GM19397 (cell line): ENCODE results near the gene TMEM233.

ENCODE experiments used
- ATAC-seq: cut with Tn5 transposase; IDR thresholded peaks from one replicate; pipeline ENCODE4 v1.9.1; 2021; ENCODE audit warnings: mild to moderate bottlenecking, moderate library complexity; ENCODE audit not compliant: unreplicated experiment

Gene TMEM233

DNA sequence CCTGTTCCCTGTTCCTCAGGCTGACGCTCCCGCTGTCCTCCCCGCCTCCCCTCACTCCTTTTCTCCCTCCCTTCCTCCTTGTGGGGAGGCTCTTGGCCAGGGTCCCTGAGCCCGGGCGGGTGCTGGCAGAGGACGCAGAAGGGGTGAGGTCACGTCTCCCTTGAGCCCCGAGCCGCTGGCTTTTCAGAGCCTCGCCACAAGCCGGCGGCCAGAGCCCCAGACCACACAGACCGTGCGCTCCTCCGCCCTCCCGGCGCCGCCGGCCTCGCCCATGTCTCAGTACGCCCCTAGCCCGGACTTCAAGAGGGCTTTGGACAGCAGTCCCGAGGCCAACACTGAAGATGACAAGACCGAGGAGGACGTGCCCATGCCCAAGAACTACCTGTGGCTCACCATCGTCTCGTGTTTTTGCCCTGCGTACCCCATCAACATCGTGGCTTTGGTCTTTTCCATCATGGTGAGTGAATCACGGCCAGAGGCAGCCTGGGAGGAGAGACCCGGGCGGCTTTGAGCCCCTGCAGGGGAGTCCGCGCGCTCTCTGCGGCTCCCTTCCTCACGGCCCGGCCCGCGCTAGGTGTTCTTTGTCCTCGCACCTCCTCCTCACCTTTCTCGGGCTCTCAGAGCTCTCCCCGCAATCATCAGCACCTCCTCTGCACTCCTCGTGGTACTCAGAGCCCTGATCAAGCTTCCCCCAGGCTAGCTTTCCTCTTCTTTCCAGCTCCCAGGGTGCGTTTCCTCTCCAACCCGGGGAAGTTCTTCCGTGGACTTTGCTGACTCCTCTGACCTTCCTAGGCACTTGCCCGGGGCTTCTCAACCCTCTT, at the start of gene TMEM233:
Gene TMEM233 (plus strand): TSS at position 197 of the 821 bp plus-strand sequence. CDS start 75 bp downstream, at position 272.
- no peak for ATAC-seq

DNA sequence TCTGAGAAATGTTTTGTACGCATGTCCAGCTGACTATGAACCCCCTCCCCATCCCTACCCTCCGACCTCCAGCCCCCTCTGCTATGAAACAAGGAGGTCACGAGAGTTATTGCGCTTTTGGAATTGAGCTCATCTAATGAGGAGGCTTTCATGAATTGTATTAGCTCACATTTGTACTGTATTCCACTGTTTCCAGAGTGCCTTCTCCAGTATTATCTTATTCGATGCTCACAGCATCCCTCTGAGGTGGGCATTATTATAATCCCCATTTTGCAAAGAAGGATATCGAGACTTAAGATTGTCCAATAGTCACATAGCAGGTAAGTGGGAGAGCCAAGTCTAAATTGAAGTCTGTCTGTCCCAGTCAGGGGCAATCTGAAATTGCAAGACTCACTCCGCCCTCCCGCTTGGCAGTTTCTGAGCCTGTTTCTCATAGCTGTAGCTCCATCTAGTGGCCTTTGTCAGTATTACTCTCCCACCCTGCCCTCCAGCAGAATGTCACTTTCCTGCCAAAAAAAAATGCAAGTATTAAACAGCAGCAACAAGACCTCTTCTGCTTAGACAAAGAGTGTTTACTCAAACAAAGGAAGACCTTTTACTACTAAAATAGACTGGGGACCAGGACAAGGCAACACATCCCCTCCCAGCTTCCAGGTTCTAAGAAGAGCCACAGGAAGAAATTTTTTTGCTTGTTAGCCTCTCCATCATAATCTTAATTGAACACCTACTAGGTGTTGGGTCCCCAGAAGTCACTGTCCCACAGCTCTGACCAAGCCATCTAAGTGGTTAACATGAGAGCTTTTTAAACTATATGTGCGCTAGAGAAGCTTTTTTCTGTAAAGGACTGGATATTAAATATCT, 48.6 kb upstream of the TMEM233 start:
- no peak for ATAC-seq

DNA sequence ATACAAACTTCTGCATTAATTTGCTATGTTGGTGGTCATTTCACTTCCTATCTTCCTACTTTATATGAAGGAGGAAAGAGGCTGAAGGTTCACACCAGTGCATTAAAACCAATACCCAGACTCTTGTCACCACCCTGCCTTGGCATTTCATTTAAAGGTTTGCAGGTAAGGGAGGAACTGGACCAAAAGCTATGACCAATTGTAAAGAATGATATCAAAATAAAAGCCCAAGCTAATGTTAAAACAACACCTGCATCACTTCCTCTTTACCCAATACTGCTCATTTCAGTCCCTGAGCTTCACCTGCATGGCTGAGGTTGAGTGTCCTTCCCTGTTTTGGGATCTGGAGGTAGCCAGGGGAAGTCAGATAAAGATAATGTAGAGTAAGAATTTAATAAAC, 47.2 kb upstream of the TMEM233 start:
- ATAC-seq = no peak

DNA sequence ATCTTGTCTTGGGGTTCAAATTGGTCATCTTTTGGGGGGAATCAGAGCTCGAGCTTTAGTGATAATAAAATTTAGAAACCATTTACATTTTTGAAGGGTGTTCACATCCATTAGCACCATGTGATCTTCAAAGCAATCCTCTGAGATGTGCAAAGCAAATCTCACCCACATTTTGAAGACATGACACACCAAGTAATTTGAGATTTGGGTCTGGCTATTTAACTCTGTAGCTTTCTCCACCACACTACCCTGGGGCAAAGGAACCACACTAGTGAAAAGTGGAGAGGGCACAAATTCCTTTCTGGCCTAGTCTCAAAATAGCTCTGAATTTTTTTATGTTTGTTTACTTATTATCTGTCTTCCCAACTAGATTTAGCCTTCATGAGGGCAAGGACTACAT, 46.6 kb upstream of the TMEM233 start:
- ATAC-seq = no peak

DNA sequence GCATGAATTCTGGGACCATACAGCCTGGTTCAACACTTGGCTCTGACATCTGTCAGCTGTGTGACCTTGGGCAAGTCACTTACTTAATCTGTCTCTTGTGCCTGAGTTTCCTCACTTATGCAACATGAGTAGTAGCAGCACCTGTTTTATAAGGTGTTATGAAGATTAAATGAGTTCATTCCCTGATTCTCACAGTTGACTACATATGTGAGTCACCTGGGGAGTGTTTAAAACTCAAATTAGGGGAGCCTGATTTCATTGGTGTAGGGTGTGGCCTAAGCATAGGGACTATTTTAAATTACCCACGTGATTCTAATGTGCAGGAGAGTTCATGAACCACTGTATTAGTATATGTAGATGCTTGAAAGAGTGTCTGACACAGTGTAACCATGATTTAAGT, 36.7 kb upstream of the TMEM233 start:
- ATAC-seq = no peak

DNA sequence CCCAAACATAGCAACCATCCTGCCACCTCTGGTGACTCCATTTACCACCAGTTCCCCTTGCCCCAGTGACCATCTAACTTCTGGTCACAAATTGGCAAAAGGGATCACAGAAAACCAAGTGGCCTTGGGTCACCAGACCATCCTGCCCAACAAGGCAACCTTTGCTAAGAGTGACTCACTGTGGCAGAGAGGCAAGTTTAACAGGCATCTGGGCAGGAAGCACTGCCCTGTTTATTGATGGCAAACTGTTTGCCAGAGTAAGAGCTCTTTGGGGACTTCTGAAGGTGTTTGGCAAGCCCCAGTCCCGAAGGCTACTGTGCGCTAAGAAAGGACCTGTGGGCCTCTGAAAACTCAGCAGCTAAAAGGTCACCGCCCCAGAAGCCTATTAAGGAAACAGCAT, 28.2 kb upstream of the TMEM233 start:
- no peak for ATAC-seq

DNA sequence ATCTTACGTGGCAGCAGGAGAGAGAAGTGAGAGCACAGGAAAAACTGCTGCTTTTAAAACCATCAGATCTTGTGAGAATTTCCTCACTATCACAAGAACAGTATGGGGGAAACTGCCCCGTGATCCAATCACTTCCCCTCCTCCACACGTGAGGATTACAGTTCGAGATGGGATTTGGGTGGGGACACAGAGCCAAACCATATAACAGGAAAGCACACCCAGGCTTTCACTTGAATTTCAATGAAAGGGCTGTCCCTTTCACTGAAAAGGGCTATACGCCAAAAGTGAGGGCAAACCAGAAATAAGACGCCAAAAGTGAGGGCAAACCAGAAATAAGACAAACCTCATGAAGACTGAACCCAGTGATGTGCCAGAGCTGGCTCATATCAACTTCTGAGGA, 22.8 kb upstream of the TMEM233 start:
- ATAC-seq = no peak

DNA sequence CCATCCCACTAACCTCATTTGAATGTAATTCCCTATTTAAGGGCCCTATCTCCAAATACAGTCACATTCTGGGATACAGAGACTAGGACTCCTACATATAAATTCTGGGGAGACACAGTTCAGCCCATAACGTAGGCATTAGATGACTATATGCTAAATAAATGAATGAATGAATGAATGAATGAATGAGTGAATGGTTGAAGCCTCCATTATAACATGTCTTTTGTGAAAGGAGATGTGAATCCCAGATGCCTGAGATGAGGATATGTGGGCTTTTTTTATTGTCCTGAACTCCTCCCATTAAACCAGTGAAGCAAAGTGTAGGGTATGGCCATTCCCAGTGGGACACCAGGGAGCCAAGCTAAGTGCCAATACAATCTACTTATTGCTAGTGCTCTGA, 20.5 kb upstream of the TMEM233 start:
- ATAC-seq = no peak

DNA sequence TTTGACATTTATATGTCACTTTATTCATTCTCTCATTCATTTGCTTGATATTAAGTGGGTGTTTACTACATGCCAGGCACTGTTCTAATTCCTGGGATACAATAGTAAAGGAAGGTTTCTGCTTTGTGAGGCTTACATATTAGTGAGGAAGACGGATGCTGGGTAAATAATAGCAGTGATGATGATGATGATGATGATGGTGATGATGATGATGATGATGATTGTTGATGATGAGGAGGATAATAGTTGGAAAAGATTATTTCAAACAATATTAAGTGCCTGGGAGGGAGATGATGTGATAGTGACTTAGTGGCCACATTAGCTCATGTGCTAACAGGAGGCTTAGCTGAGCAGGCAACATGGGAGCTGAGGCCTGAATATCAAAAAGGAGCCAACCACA, 19.3 kb upstream of the TMEM233 start:
- no peak for ATAC-seq

DNA sequence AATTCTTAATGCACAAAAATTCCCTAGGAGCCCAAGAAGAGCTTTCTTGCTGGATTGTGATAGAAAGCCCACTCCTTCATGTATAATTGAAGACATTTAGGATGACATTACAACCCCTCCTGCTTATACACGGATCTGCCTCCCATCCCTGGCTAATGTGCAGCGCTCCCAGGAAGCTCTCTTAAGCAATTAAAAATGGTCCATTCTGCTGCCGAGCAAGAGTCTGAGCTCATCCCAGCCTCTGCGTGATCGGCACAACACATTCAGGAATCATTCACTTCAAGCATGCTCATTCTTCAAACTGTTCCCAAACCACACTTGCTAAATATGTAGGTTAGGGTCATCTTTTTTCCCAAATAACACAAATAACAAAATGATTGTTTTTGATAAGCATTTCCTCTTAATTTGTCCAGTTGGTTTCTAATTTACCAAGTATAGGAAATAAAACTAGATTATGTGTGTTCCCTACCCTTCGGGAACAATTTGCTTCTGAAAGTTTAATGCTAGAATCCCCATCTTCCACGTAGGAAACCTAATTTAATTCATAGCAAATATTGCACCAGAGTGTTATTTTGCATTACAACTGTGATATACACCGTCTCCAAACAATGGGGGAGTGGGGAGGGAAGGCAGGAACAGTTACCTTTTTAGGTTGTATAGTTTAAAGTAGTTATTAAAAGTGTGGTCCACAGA, 17.3 kb upstream of the TMEM233 start:
- ATAC-seq = no peak

DNA sequence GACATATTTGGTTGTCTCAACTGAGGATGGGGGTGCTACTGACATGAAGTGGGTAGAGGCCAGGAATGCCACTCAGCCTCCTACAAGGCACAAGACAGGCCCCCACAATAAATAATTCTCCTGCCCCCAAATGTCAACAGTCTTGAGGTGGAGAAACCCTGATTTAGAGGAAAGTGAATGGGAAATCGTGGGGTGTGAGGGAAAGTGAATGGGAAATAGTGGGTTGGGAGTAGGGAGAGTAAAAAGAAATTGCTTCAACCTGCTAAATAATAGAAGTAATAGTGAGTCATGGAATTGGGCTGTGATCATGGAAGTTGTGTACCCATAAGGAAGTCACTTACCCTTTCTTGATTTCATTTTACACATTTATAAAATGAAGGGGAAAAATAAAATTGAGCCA, 16.7 kb upstream of the TMEM233 start:
- no peak for ATAC-seq

DNA sequence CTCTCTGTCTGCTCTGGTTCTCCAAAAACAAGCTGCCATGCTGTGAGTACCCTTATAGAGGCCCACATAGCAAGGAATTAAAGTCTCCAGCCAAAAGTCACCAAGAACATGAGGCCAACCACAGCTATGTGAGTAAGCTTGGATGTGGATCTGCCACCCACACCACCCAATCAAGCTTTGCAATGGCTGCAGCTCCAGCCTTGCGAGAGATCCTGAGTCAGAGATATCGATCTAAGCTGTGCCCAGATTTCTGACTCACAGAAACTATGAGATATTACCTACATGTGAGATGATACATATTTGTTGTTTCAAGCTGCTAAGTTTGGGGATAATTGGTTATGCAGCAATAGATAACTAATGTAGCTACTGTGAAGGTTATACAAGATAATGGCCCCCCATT, 15.5 kb upstream of the TMEM233 start:
- ATAC-seq = no peak

DNA sequence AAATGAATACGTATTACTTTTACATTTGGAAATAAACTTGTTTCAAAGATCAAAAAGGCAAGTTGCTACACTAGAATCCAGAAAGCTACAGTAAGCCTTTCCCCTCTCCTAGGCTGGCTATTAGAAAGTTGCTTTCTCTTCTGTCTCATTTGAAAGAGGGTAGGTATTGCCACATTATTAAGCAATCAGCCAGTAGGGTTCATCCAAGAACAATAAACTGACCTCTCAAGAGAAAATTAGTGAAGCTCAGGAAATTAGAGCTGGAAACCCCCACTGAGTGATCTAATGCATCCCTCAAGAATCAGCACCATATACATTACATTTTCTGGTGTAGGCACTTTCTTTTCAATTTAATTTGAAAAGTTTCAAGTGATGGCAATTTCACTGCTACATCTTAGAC, 4.5 kb upstream of the TMEM233 start:
- no peak for ATAC-seq

DNA sequence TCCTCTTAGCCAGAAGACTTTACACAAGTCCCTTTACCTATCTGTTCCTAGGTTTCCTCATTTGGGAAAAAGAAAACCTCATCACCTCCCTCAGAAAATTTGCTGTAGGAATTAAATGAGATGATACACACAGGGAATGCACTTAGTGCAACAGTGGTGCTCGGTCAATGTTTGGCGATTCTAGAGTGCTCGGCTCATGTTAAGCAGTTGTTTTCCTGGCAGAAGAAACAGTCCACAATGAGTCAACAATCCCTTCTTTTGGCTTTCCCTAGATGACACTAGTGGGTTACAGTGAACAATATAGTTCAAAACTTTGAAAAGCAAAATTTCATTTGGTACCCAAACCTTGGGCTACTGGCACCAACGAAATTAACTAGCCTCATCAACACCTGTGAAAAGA, 3.9 kb upstream of the TMEM233 start:
- no peak for ATAC-seq

DNA sequence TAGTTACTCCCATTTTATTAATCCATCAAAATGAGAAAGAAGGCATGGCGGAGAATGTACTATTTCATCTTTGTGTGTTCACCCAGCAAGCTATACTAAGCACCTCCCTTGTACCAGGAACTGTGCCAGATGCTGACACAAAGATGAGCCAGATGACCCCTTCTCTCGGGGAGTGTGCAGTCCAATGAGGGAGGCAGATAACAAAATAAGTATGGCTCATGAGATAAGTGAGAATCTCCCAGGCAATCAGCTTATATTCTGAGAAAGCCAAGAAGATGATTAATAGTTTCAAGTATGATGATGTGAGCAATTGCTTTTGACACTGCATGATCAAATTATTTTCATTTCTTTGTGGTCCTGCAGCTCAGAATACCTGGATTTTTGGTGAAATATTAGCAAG, 1.3 kb upstream of the TMEM233 start:
- no peak for ATAC-seq

DNA sequence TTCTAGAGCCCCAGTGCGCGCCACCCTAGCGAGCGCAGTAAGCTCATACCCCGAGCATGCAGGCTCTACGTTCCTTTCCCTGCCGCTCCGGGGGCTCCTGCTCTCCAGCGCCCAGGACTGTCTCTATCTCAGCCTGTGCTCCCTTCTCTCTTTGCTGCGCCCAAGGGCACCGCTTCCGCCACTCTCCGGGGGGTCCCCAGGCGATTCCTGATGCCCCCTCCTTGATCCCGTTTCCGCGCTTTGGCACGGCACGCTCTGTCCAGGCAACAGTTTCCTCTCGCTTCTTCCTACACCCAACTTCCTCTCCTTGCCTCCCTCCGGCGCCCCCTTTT, 791 bp downstream of the TMEM233 start:
- no peak for ATAC-seq

DNA sequence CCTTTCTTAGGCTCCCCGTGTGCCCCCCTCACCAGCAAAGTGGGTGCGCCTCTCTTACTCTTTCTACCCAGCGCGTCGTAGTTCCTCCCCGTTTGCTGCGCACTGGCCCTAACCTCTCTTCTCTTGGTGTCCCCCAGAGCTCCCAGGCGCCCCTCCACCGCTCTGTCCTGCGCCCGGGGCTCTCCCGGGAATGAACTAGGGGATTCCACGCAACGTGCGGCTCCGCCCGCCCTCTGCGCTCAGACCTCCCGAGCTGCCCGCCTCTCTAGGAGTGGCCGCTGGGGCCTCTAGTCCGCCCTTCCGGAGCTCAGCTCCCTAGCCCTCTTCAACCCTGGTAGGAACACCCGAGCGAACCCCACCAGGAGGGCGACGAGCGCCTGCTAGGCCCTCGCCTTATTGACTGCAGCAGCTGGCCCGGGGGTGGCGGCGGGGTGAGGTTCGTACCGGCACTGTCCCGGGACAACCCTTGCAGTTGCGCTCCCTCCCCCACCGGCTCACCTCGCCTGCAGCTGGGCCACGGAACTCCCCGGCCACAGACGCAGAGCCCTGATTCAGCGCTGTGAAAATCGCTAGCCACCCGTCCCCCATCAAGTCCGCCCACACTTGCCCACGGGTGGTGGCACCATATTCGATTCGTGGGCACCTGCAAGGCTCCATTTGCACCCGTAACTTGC, 1.3 kb downstream of the TMEM233 start:
- ATAC-seq = no peak

DNA sequence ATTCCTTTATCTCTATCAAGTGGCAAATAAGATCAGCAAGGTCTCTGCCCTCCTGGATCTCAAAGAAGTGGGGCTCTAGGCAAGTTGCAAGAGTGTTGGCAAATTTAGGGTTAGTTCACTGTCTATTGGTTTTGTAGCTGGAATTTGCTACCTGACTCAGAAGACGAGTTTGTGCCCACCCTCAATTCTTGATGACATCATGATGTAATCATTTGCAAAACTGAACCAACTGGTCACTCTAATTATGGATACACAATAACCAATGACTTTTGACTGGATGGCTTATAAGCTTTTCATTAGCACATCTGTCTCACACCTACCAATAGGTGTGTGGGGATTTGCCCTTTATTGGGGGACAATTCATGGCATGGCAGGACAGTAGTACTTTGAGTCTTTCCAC, 4.6 kb downstream of the TMEM233 start:
- no peak for ATAC-seq

DNA sequence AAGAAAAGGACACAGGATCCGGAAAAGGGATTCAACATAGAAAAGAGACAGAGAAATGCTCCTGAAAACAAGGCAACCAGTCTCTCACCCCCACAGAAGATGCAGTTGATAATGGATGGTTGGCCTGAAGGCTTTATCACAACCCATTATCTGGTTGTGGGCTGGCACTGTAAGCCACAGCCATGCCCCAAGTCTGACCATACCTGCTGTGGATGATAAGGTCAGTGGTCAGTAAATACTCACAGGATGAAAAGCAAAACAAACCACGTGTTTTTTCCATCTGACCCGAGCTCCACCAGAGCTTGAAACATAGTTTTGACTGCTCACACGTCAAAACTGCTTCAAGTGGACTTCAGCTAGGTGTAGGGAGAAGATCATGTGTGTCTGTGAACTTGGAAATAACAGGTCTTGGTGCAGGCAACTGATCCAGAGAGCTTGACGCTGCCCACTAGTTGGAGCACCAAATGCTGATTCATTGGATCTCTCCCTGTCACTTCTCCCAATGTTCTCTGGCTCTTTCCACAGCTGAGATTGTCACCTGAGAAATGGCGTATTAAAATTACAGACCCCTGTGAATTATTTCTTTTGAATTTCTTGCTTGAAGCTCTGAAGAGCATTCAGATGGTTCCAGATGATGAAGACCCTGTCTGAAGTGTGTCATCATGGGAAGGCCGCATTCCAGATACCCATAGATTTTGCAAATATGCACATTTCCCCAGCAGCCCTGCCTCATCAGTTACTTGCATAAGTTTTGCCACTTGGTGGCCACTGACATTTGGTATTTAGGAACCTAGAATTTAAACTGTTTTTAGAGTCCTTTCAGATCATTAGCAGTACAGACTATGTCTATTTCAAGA, 8.5 kb downstream of the TMEM233 start:
- no peak for ATAC-seq

DNA sequence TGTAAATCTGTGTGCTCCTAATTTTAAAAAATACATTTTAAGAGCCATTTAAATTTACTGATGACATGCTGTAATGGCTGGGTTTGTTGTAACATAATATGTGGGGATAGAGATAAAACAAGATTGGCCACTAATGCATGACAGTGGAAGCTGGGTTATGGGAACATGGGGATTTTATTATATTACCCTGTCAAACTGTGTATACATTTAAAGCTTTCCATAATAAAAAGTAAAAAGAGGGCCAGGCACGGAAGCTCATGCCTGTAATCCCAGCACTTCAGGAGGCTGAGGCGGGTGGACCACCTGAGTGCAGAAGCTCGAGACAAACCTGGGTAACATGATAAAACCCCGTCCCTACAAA, 9.1 kb downstream of the TMEM233 start:
- no peak for ATAC-seq
